Gastrocnemius medialis (tissue), 4 donors: ENCODE measurements around the gene ARMC8. TPM values are rescaled to one million over a fixed set of nuclear protein-coding genes. Genes with fewer than 3 reads are reported as not detected.

Source experiments
- ATAC-seq, 2 donors: fragments of 150-250 bp; one replicate each; pipeline ENCODE4 v1.9.1; 2016
- DNase-seq, 2 donors: peaks; one replicate each; pipeline ENCODE4 v3.0.0-alpha.2; 2019
- H3K27ac ChIP-seq, 4 donors: fragments of 200-600 bp; sonication (generic); 1 replicate in 1 of 4; 2 replicates in 3 of 4; pipeline ENCODE4 v1.5.1; 2016 to 2018; ENCODE audit warnings: mild to moderate bottlenecking in 2 of 4, moderate library complexity in 1 of 4
- H3K27me3 ChIP-seq, 3 donors: fragments of 200-600 bp; sonication (generic) in 2 of 3; 1 replicate in 1 of 3; 2 replicates in 2 of 3; pipeline versions ENCODE4 v1.5.1 to v1.6.0; 2016 to 2019; ENCODE audit warnings: mild to moderate bottlenecking in 1 of 3, moderate library complexity in 1 of 3
- H3K36me3 ChIP-seq, 2 donors: fragments of 200-600 bp; sonication (generic) in 1 of 2; one replicate each; pipeline ENCODE4 v1.5.1; 2017 to 2018
- H3K4me1 ChIP-seq, 2 donors: fragments of 200-600 bp; sonication (generic) in 1 of 2; one replicate each; pipeline ENCODE4 v1.5.1; 2016 to 2017; ENCODE audit warnings: mild to moderate bottlenecking in 2 of 2
- H3K4me3 ChIP-seq, 4 donors: fragments of 200-600 bp; sonication (generic) in 3 of 4; 1 replicate in 1 of 4; 2 replicates in 3 of 4; pipeline ENCODE4 v1.5.1; 2016 to 2019; ENCODE audit warnings: mild to moderate bottlenecking in 2 of 4
- H3K9me3 ChIP-seq, 3 donors: fragments of 200-600 bp; sonication (generic) in 2 of 3; 1 replicate in 1 of 3; 2 replicates in 2 of 3; pipeline ENCODE4 v1.5.1; 2016 to 2019
- POLR2A ChIP-seq, 2 donors: fragments of 450-650 bp; IDR thresholded peaks; one replicate each; pipeline ENCODE4 v1.6.1; 2017; ENCODE audit warnings: antibody characterized with exemption in 2 of 2, mild to moderate bottlenecking in 2 of 2, moderate library complexity in 2 of 2
- in situ Hi-C, 4 donors: fragments of 200-750 bp; cut with MboI; loops; one replicate each; pipeline versions ENCODE4 v1.15.0 to v1.8.0; 2017; ENCODE audit warnings: low sequenced_read_pairs in 4 of 4
- intact Hi-C: fragments of 100-400 bp; cut with DNase I; formaldehyde crosslinking; loops from one replicate; pipeline ENCODE4 v1.15.1; 2023; ENCODE audit warnings: low total_unique reads
- total RNA-seq, 4 donors: library from RNA; depleted of rRNA; stranded (reverse); fragments of >200 nt; gene quantifications; one replicate each; pipeline versions ENCODE4 v1.1.0 to v1.2.3, GENCODE V29; 2016
- TF ChIP-seq, protein P1 (sequence below), 5 experiments: fragments of 450-650 bp in 3 of 5; fragments of 200-600 bp in 2 of 5; sonication (generic) in 2 of 5; IDR thresholded peaks in 4 of 5; conservative IDR thresholded peaks in 1 of 5; 1 replicate in 4 of 5; 2 replicates in 1 of 5; pipeline ENCODE4 v1.5.1; 2016 to 2019; ENCODE audit warnings: antibody characterized with exemption in 5 of 5, mild to moderate bottlenecking in 3 of 5, moderate library complexity in 3 of 5

ARMC8 gene
- total RNA-seq, 4 donors from 2014 or later, result 53.1 to 83.1 (median 65.8) TPM

DNA sequence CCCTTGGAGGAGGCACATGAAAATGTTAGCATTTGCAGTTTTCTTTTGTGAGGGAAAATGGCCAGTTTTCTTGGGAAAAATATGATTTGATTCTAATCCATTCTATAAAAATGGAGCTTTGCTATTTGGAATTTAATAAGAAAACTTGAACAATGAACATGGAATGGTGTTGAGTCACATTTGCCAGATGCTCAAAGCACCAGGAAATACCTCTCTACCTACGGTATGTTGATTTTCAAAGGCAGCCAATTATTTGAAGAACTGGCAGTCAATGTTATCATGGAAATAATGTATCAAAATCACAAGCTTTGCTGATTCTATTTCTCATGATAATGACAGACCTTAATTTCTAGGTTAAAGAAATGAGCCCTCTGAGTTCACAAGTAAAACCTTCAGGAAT lies 127.7 kb downstream of the ARMC8 start:
- TF ChIP-seq POLR2A (IDR thresholded peaks at IDR 0.05), result no peak
- TF ChIP-seq, protein P1, sequence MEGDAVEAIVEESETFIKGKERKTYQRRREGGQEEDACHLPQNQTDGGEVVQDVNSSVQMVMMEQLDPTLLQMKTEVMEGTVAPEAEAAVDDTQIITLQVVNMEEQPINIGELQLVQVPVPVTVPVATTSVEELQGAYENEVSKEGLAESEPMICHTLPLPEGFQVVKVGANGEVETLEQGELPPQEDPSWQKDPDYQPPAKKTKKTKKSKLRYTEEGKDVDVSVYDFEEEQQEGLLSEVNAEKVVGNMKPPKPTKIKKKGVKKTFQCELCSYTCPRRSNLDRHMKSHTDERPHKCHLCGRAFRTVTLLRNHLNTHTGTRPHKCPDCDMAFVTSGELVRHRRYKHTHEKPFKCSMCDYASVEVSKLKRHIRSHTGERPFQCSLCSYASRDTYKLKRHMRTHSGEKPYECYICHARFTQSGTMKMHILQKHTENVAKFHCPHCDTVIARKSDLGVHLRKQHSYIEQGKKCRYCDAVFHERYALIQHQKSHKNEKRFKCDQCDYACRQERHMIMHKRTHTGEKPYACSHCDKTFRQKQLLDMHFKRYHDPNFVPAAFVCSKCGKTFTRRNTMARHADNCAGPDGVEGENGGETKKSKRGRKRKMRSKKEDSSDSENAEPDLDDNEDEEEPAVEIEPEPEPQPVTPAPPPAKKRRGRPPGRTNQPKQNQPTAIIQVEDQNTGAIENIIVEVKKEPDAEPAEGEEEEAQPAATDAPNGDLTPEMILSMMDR (IDR thresholded peaks at IDR 0.05 in 4 of 5, conservative IDR thresholded peaks at IDR 0.05 in 1 of 5), result no peak
- in situ Hi-C loops (no loop called here), intact Hi-C loops (no loop called here)
- Histone ChIP-seq H3K27me3 (no peaks in the 10 kb centered on the region), H3K9me3 (no peaks in the 10 kb centered on the region), H3K36me3 (no peaks in the 10 kb centered on the region), H3K4me3 (no peak overlapping the region), H3K4me1 (peaks cover 0 to 14% of the 10 kb centered on the region in 2 donors), H3K27ac (no peak overlapping the region)
- no peak for DNase-seq
- no peak for ATAC-seq

GRCh38 chr3:138317687-138318086 lies 130.6 kb downstream of the ARMC8 start:
- peaks cover 0 to 14% of the 10 kb centered on the region in 2 donors for H3K4me1 ChIP-seq
- in situ Hi-C loops (no loop called here), intact Hi-C loops (no loop called here)
- no peaks in the 10 kb centered on the region for H3K36me3 ChIP-seq
- no peaks in the 10 kb centered on the region for H3K9me3 ChIP-seq
- ATAC-seq, result peak; percentile 93 to 95
- DNase-seq, result peak; percentile 51 to 87
- H3K27me3 ChIP-seq, result no peaks in the 10 kb centered on the region
- H3K27ac ChIP-seq, result peak overlapping the region; percentile 37 to 70 (median 60)
- H3K4me3 ChIP-seq, result no peak overlapping the region
- no peak for TF ChIP-seq POLR2A (IDR thresholded peaks at IDR 0.05)
- TF ChIP-seq, protein P1 (IDR thresholded peaks at IDR 0.05 in 4 of 5, conservative IDR thresholded peaks at IDR 0.05 in 1 of 5), result peak in 1 of 5 experiments; percentile 28

DNA sequence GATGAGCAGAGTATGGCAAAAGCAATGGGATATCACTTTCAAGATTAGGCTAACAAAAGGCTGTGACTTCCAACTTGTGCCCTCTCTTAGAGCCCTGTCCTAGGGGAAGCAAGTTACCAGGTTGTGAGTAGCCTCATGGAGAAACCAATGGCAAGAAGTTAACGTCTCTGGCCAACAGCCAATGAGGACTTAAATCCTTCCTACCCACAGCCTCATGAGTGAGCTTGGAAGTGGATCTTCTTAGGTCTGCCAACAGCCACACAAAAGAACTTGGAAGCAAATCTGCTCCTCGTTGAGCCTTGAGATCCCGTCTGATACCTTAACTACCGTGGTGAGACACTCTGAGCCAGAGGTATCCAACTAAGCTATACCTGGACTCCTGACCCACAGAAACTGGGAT lies 136.9 kb downstream of the ARMC8 start:
- no peaks in the 10 kb centered on the region for H3K9me3 ChIP-seq
- in situ Hi-C loops, result no loop called here
- H3K27me3 ChIP-seq, result no peaks in the 10 kb centered on the region
- DNase-seq (no peak), ATAC-seq (peak in 1 of 2 donors; percentile 8)
- intact Hi-C loops, result no loop called here
- H3K27ac ChIP-seq, result no peak overlapping the region
- H3K4me1 ChIP-seq, result peaks cover 1 to 15% of the 10 kb centered on the region in 2 donors
- TF ChIP-seq, protein P1 (IDR thresholded peaks at IDR 0.05 in 4 of 5, conservative IDR thresholded peaks at IDR 0.05 in 1 of 5), result no peak
- TF ChIP-seq POLR2A (IDR thresholded peaks at IDR 0.05), result no peak
- no peak overlapping the region for H3K4me3 ChIP-seq
- no peaks in the 10 kb centered on the region for H3K36me3 ChIP-seq

DNA sequence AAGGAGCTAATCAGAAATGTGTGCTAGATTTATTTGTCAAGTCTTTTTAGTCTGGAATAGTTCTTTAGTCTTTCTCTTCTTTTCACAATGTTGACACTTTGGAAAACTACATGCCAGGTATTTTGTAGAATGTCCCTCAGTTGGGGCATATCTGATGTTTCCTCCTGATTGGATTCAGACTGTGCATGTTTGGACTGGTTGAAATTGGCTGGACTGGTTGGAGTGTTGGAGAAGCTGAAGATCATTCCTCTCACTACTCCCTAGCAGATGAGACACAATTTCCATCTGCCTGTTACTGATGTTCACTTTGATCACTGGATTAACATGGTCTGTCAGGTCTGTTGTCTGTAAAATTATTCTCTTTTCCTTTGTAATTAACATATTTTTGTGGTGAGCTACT lies 138.9 kb downstream of the ARMC8 start:
- H3K9me3 ChIP-seq, result no peaks in the 10 kb centered on the region
- no peak for ATAC-seq
- no peaks in the 10 kb centered on the region for H3K27me3 ChIP-seq
- no peaks in the 10 kb centered on the region for H3K36me3 ChIP-seq
- no peak for DNase-seq
- TF ChIP-seq POLR2A (IDR thresholded peaks at IDR 0.05), result no peak
- TF ChIP-seq, protein P1 (IDR thresholded peaks at IDR 0.05 in 4 of 5, conservative IDR thresholded peaks at IDR 0.05 in 1 of 5), result no peak
- H3K4me3 ChIP-seq, result no peak overlapping the region
- in situ Hi-C loops (loop anchor here in 1 of 4 donors (25.0 kb wide), 2 partner anchors 139 to 586 kb away; partner anchors contain the start of gene ARMC8), intact Hi-C loops (loop anchor here (5.0 kb wide), 1 partner anchor 139 kb away; the partner anchor contains the start of gene ARMC8)
- peaks cover 17 to 26% of the 10 kb centered on the region in 2 donors for H3K4me1 ChIP-seq
- no peak overlapping the region for H3K27ac ChIP-seq
